B cell (primary cell): ENCODE results near the gene CIDEC. TPM values are rescaled to one million over a fixed set of nuclear protein-coding genes. Genes with fewer than 3 reads are reported as not detected.

Experiments
- ATAC-seq: fragments of 200-7000 bp; cut with Tn5 transposase; one replicate; pipeline ENCODE4 v1.10.0; 2021; ENCODE audit warnings: low read depth, mild to moderate bottlenecking, moderate number of reproducible peaks, moderate library complexity
- CTCF ChIA-PET: fragments of 350-600 bp; sonication (Branson Sonifier 250); formaldehyde crosslinking; loops from one replicate; lab custom pipeline; 2021; ENCODE audit warnings: antibody characterized with exemption, inconsistent platforms; lab: Charles Lee
- POLR2A ChIA-PET: fragments of 350-600 bp; sonication (Branson Sonifier 250); formaldehyde crosslinking; loops from one replicate; lab custom pipeline; 2021; ENCODE audit warnings: antibody characterized with exemption; lab: Charles Lee
- DNase-seq: peaks from one replicate; pipeline ENCODE4 v3.0.0; 2013
- H2AFZ ChIP-seq: 2 replicates; pipeline ENCODE4 v1.6.1; 2012; ENCODE audit warnings: mild to moderate bottlenecking, low read depth, low read length; ENCODE audit not compliant: insufficient read depth, poor library complexity, severe bottlenecking
- H3K27ac ChIP-seq, 2 donors: 1 replicate in 1 of 2; 2 replicates in 1 of 2; pipeline ENCODE4 v1.5.1; 2012 to 2013; ENCODE audit warnings: low read length in 2 of 2, mild to moderate bottlenecking in 2 of 2, moderate library complexity in 1 of 2
- H3K27me3 ChIP-seq, 4 experiments: fragments of 200-600 bp in 1 of 4; sonication (generic) in 1 of 4; replicated peaks in 1 of 4; 1 replicate in 2 of 4; 2 replicates in 2 of 4; pipeline versions ENCODE4 v1.6.1 to v1.7.0; 2013 to 2016; ENCODE audit warnings: low read length in 3 of 4, mild to moderate bottlenecking in 2 of 4, mixed read lengths in 1 of 4, moderate library complexity in 1 of 4; ENCODE audit not compliant: insufficient read depth in 4 of 4, control insufficient read depth in 3 of 4; ENCODE audit errors: control extremely low read depth in 1 of 4
- H3K36me3 ChIP-seq, 2 experiments: replicated peaks in 1 of 2; 1 replicate in 1 of 2; 2 replicates in 1 of 2; pipeline versions ENCODE4 v1.6.1 to v1.7.1; 2013; ENCODE audit warnings: low read length in 1 of 2; ENCODE audit not compliant: insufficient read depth in 2 of 2, control insufficient read depth in 1 of 2; ENCODE audit errors: control extremely low read depth in 1 of 2, extremely low read depth in 1 of 2
- H3K4me1 ChIP-seq, 2 donors: fragments of 200-600 bp in 1 of 2; sonication (generic) in 1 of 2; 1 replicate in 1 of 2; 2 replicates in 1 of 2; pipeline versions ENCODE4 v1.5.1 to v1.6.1; 2013 to 2017; ENCODE audit warnings: low read length in 2 of 2; ENCODE audit not compliant: control insufficient read depth in 2 of 2, insufficient read depth in 2 of 2
- H3K4me2 ChIP-seq: replicated peaks from 2 replicates; pipeline ENCODE3; 2012; ENCODE audit warnings: mild to moderate bottlenecking, low read depth, low read length; ENCODE audit not compliant: poor library complexity, severe bottlenecking
- H3K4me3 ChIP-seq, 5 experiments: fragments of 200-600 bp in 1 of 5; sonication (generic) in 1 of 5; 1 replicate in 3 of 5; 2 replicates in 2 of 5; pipeline versions ENCODE4 v1.5.1 to v1.7.0; 2011 to 2016; ENCODE audit warnings: low read length in 4 of 5, mild to moderate bottlenecking in 4 of 5, low read depth in 2 of 5, control low read depth in 1 of 5, moderate library complexity in 1 of 5; ENCODE audit not compliant: insufficient read depth in 1 of 5; ENCODE audit errors: control extremely low read depth in 1 of 5, extremely low read depth in 1 of 5
- H3K79me2 ChIP-seq: fragments of 200-600 bp; sonication (generic); one replicate; pipeline ENCODE4 v1.6.0; 2016; ENCODE audit warnings: low read length; ENCODE audit not compliant: control insufficient read depth, insufficient read depth
- H3K9ac ChIP-seq: fragments of 200-600 bp; sonication (generic); 2 replicates; pipeline ENCODE4 v1.6.1; 2017; ENCODE audit warnings: mild to moderate bottlenecking, low read length, moderate library complexity
- H3K9me3 ChIP-seq, 3 donors: one replicate each; pipeline versions ENCODE4 v1.6.1 to v1.7.1; 2013; ENCODE audit warnings: low read length in 2 of 3; ENCODE audit not compliant: control insufficient read depth in 2 of 3, insufficient read depth in 1 of 3; ENCODE audit errors: control extremely low read depth in 1 of 3
- H4K20me1 ChIP-seq: 2 replicates; pipeline ENCODE4 v1.6.0; 2012; ENCODE audit warnings: mild to moderate bottlenecking, low read length; ENCODE audit not compliant: insufficient read depth, control insufficient read depth, poor library complexity, severe bottlenecking
- H3K27ac Mint-ChIP-seq: one replicate; pipeline ENCODE4 v1.8.0; 2021; ENCODE audit warnings: mixed read lengths
- H3K27me3 Mint-ChIP-seq: one replicate; pipeline ENCODE4 v1.8.0; 2021; ENCODE audit warnings: mixed read lengths
- H3K4me1 Mint-ChIP-seq: one replicate; pipeline ENCODE4 v1.8.0; 2021; ENCODE audit warnings: mixed read lengths
- H3K4me3 Mint-ChIP-seq: one replicate; pipeline ENCODE4 v1.8.0; 2021; ENCODE audit warnings: mixed read lengths
- H3K9me3 Mint-ChIP-seq: one replicate; pipeline ENCODE4 v1.8.0; 2022; ENCODE audit warnings: mixed read lengths; ENCODE audit not compliant: insufficient read depth
- EZH2 ChIP-seq: IDR thresholded peaks from 2 replicates; pipeline ENCODE4 v1.6.1; 2012; ENCODE audit warnings: borderline replicate concordance, low read depth, mild to moderate bottlenecking, moderate library complexity, low read length; ENCODE audit not compliant: insufficient read depth, poor library complexity, severe bottlenecking
- WGBS: methylation state at CpG from one replicate; pipeline ENCODE4 v1.1.5; 2013; ENCODE audit warnings: missing lambda C conversion rate; ENCODE audit not compliant: insufficient coverage; 5-methylcytosine and 5-hydroxymethylcytosine counted together
- intact Hi-C: fragments of 100-400 bp; cut with micrococcal nuclease; formaldehyde crosslinking; loops from one replicate; pipeline ENCODE4 v1.10.0; 2022
- polyA plus RNA-seq: library from polyadenylated mRNA; depleted of rRNA; stranded (reverse); fragments of >200 nt; gene quantifications from 2 replicates; pipeline ENCODE4 v1.2.3, GENCODE V29; 2012
- total RNA-seq, 2 donors: library from RNA; stranded (reverse); fragments of 120-200 nt in 1 of 2; gene quantifications; 1 replicate in 1 of 2; 2 replicates in 1 of 2; pipeline versions ENCODE4 v1.2.3 to v1.2.4, GENCODE V29; 2013 to 2022
- TF ChIP-seq, protein P1 (sequence below): fragments of 200-600 bp; IDR thresholded peaks from one replicate; pipeline ENCODE4 v1.8.0; 2022; ENCODE audit warnings: antibody characterized with exemption, mild to moderate bottlenecking

CIDEC gene
- total and polyA plus RNA-seq, 2 donors (not counting 1 experiment from before 2014, with no cell fraction given) = not detected

DNA sequence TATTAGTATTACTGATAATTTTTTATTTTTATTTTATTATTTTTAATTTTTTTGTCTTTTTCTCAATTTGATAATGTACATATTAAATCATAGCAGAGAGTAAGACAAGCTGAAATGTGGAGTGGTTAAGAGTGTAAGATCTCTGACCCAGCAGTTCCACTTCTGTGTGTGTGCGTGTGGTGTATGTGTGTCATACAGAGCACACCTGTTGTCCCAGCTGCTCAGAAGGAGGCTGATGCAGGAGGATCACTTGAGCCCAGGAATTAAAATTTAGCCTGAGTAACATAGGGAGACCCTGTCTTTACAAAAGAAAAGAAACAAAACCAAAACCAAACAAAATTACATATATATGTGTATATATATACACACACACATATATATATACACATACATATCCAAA is 1.4 kb upstream of the CIDEC start:
- no peak overlapping the region for H3K27ac ChIP-seq
- no peak overlapping the region for H3K4me3 ChIP-seq
- Mint-ChIP-seq H3K27ac (no peak overlapping the region), H3K9me3 (no peaks in the 10 kb centered on the region), H3K4me3 (no peak overlapping the region), H3K4me1 (no peaks in the 10 kb centered on the region), H3K27me3 (peaks cover 8% of the 10 kb centered on the region)
- H3K27me3 ChIP-seq = no peaks in the 10 kb centered on the region
- no peaks in the 10 kb centered on the region for H3K9me3 ChIP-seq
- DNase-seq (no peak), ATAC-seq (no peak)
- 80% methylated on average over 1 of the region's 1 CpG for WGBS
- H4K20me1 ChIP-seq = no peaks in the 10 kb centered on the region
- intact Hi-C loops = no loop called here
- H3K9ac ChIP-seq = no peak overlapping the region
- H3K79me2 ChIP-seq = no peaks in the 10 kb centered on the region
- no peak overlapping the region for H3K4me2 ChIP-seq
- no peaks in the 10 kb centered on the region for H3K36me3 ChIP-seq
- H3K4me1 ChIP-seq = no peaks in the 10 kb centered on the region
- POLR2A ChIA-PET = no interaction called here
- no peak for TF ChIP-seq EZH2
- TF ChIP-seq, protein P1, sequence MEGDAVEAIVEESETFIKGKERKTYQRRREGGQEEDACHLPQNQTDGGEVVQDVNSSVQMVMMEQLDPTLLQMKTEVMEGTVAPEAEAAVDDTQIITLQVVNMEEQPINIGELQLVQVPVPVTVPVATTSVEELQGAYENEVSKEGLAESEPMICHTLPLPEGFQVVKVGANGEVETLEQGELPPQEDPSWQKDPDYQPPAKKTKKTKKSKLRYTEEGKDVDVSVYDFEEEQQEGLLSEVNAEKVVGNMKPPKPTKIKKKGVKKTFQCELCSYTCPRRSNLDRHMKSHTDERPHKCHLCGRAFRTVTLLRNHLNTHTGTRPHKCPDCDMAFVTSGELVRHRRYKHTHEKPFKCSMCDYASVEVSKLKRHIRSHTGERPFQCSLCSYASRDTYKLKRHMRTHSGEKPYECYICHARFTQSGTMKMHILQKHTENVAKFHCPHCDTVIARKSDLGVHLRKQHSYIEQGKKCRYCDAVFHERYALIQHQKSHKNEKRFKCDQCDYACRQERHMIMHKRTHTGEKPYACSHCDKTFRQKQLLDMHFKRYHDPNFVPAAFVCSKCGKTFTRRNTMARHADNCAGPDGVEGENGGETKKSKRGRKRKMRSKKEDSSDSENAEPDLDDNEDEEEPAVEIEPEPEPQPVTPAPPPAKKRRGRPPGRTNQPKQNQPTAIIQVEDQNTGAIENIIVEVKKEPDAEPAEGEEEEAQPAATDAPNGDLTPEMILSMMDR = no peak
- CTCF ChIA-PET = no interaction called here
- H2AFZ ChIP-seq = no peak overlapping the region

DNA sequence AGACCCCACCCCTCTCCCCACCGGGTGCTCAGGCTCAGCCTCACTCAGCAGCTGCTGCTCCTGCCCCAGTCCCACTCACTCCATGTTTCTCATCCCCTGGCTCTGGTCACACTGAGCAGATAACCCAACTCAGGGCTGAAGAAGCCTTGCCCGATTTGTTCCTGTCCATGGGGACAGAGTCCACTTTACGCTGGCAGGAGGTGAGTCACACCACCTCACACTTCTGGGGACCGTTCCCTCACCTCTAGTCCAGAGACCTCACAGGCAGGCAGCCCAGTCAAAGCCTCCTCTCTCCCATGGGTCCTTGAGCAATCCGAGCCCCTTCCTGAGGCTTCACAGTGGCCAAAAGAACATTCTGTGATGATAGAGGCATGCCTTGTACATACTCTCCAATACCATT is 1.4 kb downstream of the CIDEC start:
- CTCF ChIA-PET = no interaction called here
- Mint-ChIP-seq H3K27me3 (peaks cover 14% of the 10 kb centered on the region), H3K27ac (no peak overlapping the region), H3K9me3 (no peaks in the 10 kb centered on the region), H3K4me1 (no peaks in the 10 kb centered on the region), H3K4me3 (no peak overlapping the region)
- H3K27ac ChIP-seq = no peak overlapping the region
- ATAC-seq (no peak), DNase-seq (no peak)
- H3K79me2 ChIP-seq = no peaks in the 10 kb centered on the region
- no peaks in the 10 kb centered on the region for H3K36me3 ChIP-seq
- WGBS = 86% methylated on average over 4 of the region's 5 CpGs
- H2AFZ ChIP-seq = no peak overlapping the region
- no peak overlapping the region for H3K4me3 ChIP-seq
- POLR2A ChIA-PET = no interaction called here
- intact Hi-C loops = no loop called here
- H3K4me1 ChIP-seq = no peaks in the 10 kb centered on the region
- TF ChIP-seq EZH2 = no peak
- TF ChIP-seq, protein P1 = no peak
- no peaks in the 10 kb centered on the region for H4K20me1 ChIP-seq
- H3K9ac ChIP-seq = no peak overlapping the region
- no peaks in the 10 kb centered on the region for H3K27me3 ChIP-seq
- no peaks in the 10 kb centered on the region for H3K9me3 ChIP-seq
- H3K4me2 ChIP-seq = no peak overlapping the region
